Stimulated activated CD4-positive, alpha-beta T cell treated with anti-CD3 and anti-CD28 coated beads, Interleukin-2, amount 100 ng/mL, for 24 hours (primary cell): Measurements from ENCODE around the gene CBFA2T2.
"Not testable (repeated sequence)": the region's sequence is repeated elsewhere in the genome, so short reads cannot be mapped to it uniquely, and the experiment has no call there.

ENCODE experiments used
- DNase-seq, 2 donors: peaks; one replicate each; pipeline ENCODE4 v3.0.0-alpha.2; 2020

The CBFA2T2 gene

DNA sequence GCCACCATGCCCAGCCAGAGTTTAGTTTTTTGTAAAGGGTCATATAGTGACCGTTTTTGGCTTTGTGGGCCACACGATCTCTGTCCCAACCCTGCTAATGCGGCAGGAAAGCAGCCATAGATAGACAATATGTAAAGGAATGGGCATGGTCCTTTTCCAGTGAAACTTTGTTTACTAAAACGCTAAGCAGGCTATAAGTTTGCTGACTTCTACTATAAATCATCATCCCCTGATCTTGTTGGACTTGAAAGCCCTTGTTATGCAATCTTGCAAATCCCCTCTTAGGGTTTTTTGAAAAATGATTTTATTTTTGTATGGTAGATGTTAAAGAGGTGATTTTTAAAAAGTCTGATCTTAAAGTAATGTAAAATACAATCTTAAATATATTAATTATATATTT lies 63.6 kb downstream of the CBFA2T2 start:
- no peak for DNase-seq

DNA sequence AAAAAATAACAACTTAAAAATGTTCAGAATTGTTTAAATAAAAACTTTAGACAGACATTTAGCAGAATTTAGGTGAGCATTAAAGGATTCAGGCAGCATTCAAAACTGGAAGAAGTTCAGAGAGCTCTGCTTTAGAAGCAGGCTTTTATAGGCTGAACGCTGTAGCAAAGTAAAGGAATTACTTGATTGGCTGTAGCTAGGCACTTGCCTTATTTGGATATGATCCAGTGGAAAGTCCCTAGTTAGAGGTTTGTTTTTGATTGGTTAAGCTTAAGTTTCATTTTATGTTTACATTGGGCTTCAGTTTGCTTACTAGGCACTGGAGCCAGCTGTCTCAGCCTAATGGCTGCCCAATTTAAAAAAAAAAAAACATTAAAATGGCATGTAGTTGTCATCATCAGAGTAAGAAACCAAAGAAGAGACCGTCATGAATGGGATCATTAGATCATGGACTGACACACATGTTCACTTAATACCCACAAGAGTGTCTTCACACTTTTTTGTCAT lies 65.1 kb downstream of the CBFA2T2 start:
- peak; percentile 9 to 24 for DNase-seq

DNA sequence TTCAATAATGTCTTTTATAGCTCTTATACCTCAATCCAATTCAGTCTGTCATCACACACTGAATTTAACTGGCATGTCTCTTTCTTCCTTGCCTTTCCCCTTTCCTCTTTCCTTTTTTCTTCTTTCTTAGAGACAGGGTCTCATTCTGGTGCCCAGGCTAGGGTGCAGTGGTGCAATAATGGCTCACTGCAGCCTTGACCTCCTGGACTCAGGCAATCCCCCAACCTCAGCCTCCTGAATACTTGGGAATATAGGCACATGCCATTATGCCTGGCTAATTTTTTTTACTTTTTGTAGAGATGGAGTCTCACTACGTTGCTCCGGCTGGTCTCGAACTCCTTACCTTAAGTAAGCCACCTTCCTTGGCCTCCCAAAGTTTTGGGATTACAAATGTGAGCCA lies 65.9 kb downstream of the CBFA2T2 start:
- DNase-seq, result no peak

- no peak for DNase-seq
Observed at GRCh38 chr20:33556246-33556645, 66.3 kb downstream of the CBFA2T2 start.

DNA sequence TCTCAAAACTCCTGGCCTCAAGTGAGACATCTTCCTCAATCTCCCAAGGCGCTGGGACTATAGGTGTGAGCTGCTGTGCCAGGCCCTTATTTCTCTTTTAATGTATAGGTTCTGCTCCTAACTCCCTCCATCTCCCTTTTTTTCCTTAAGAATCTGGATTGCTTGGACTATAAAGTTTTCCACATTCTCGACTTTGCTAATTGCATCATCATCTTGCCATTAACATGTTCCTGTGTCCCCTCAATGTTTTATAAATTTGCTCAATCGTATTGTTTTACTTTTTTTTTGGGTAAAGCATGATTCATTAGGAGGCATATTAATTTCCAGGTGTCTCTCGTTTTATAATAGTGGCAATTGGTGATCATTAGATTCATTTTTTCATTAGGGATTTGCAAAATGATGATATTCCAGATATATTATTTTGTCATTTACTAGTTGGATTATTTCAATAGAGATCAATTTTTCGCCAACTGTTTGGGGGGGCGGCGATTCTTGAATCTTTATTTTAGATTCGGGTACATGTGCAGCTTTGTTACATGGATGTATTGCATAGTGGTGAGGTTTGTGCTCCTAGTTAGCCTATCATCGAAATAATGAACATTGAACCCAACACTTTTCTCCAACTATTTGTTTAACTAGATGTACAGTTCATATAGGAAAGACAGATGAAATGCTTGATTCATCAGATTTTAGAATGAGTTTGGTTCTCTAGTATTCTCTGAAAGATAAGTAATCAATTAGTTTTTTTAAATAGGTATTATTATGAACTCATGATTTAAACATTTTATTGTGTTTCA lies 68.7 kb downstream of the CBFA2T2 start:
- no peak for DNase-seq

GRCh38 chr20:33559212-33559611 lies 69.3 kb downstream of the CBFA2T2 start:
- no peak for DNase-seq

DNA sequence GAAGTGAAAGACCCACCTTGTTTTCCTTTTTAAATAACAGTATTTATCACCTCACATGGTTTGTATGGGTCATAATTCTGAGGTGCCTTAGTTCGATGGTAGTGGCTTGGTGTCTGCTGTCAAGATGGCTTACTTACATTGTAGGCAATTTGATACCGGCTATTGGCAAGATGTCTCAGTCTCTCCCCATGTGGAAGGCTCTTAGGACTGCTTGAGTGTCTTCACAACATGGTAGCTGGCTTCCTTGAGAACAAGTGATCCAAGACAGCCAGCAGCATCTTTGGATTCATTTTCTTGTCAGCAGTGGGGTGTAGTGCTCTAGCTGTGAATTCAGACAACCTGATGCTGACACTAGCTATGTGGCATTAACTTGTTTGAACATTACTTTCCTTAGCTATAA lies 70.1 kb downstream of the CBFA2T2 start:
- DNase-seq, result no peak

GRCh38 chr20:33561053-33561452 lies 71.2 kb downstream of the CBFA2T2 start:
- DNase-seq, result not testable (repeated sequence)

- no peak for DNase-seq
Observed at GRCh38 chr20:33561692-33562601, 72.1 kb downstream of the CBFA2T2 start.

DNA sequence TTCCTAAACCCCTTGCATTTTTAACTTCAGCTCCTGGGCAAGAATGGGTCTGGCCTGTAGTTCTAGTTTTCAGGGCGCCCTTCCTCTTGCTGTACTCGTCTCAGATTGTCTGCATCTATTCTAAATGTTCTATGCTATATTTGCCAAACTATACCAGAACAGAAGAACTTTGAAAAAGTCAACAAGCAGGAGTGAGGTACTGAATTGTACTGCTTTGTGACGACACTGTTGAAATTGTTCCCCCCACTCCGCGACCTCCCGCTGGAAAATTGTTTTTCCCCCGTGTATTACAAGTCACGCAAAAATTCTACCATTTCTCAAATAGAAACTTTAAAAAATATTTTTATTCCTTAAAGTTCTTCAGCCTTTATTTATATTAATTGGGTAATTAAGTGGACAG lies 73.9 kb downstream of the CBFA2T2 start:
- DNase-seq, result no peak

GRCh38 chr20:33566781-33567603 lies 77.1 kb downstream of the CBFA2T2 start:
- DNase-seq, result no peak

- no peak for DNase-seq
Observed at GRCh38 chr20:33567949-33568348, 78.1 kb downstream of the CBFA2T2 start.

DNA sequence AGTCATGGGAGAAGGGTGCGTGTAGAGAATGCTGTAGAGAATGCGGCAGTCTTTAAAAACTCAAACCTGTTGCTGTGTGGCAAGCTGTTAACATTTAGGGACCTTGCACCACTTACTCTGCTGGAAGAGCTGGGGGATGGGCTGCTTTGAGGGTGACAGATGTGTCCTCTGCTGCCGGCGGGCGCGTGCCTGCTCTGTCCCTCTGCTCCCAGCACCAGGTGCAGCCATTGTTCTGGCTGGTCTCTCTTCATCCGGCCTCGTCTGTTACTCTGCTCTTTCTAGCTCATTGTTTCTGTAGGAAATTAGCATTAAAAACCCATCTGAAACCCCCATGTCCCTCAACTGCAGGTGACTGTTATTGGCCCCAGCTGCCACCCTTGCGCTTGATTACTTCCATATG lies 78.5 kb downstream of the CBFA2T2 start:
- DNase-seq, result no peak

GRCh38 chr20:33568868-33569801 lies 79.2 kb downstream of the CBFA2T2 start:
- DNase-seq, result no peak

GRCh38 chr20:33569802-33570391 lies 80.0 kb downstream of the CBFA2T2 start:
- DNase-seq, result no peak

DNA sequence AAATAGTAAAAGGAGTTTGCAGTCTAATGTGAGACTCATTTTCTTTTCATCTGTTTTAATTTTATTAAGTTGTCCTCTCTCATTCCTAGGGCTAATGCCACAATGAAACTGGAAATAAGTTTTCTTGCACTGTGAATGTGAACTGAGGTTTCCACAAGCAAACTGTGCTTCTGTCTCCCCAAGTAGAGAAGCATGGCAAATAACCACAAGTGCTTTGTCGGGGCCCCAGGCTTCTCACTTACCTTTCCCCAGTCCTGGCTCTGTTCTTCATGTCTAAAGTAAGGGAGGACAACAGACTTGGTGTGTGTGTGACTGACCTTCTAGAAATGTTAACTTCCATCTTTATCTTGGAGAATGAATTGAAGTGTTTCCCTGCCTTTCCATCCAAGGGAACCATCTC lies 80.8 kb downstream of the CBFA2T2 start:
- no peak for DNase-seq

DNA sequence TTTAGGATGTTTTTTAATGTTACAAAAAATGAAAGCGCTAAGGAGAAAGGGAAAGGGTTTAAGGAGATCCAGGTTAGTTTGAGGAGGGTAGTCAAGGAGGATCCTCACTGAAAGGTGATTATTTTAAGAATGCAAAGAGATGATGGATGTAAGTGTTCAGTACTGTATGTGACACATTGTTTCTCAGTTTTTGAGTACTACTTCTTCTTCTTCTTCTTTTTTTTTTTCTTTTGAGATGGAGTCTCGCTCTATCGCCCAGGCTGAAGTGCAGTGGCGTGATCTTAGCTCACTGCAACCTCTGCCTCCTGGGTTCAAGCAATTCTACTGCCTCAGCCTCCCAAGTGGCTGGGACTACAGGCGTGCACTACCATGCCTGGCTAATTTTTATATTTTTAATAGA lies 83.4 kb downstream of the CBFA2T2 start:
- DNase-seq, result not testable (repeated sequence)

DNA sequence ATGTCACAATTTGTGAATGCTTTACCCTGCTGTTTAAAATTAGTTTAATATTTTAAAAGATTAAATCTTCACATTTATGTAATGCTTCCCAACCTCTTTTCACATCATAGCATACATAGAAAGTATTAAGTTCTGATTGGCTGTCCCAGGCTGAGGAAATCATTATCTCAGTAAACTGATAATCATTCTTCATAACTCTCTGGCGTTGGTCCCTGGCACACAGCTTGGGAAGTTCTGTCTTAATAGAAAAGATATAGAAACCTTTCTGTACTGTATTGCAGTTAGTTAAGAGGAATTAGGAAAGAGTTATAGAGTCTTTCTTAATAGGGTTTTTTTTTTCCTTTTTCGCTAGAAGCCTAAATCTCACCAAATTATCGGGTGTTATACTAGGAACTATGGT lies 85.4 kb downstream of the CBFA2T2 start:
- no peak for DNase-seq

GRCh38 chr20:33576432-33577125 lies 86.7 kb downstream of the CBFA2T2 start:
- DNase-seq, result no peak

DNA sequence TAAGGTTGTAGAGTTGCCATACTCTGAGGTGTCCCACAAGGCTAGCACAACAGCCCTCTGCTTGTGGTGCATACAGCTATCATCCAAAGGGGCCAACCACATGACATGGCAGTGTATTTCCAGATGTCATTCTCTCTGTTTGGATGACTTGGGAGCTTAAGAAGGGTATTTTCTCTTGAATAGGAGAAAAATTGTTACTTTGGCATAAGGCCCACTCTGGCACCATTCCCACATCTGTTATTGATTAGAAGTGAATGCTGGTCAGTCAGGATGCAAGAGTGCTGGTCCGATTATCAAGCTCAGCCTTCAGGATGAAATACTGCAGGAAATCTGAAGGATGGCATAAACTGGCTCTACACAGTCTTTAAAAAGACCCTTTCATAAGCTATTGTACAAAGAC lies 88.6 kb downstream of the CBFA2T2 start:
- no peak for DNase-seq

- no peak for DNase-seq
Observed at GRCh38 chr20:33583143-33583542, 93.2 kb downstream of the CBFA2T2 start.
